Sigmoid colon (tissue), 7 donors: Measurements from ENCODE around the gene TBC1D2B. TPM values are rescaled to one million over a fixed set of nuclear protein-coding genes. Genes with fewer than 3 reads are reported as not detected.

Source experiments
- DNase-seq: peaks from one replicate; pipeline ENCODE4 v3.0.0-alpha.2; 2019
- H3K27ac ChIP-seq, 4 donors: fragments of 200-600 bp; sonication (generic); one replicate each; pipeline ENCODE4 v1.5.1; 2016 to 2019; ENCODE audit warnings: mild to moderate bottlenecking in 1 of 4
- H3K27me3 ChIP-seq, 3 donors: fragments of 200-600 bp; sonication (generic); one replicate each; pipeline ENCODE4 v1.5.1; 2019; ENCODE audit warnings: mild to moderate bottlenecking in 1 of 3
- H3K36me3 ChIP-seq, 4 donors: fragments of 200-600 bp; sonication (generic); one replicate each; pipeline ENCODE4 v1.5.1; 2016 to 2019
- H3K4me1 ChIP-seq, 4 donors: fragments of 200-600 bp; sonication (generic); one replicate each; pipeline ENCODE4 v1.5.1; 2017 to 2019
- H3K4me3 ChIP-seq, 4 donors: fragments of 200-600 bp; sonication (generic); one replicate each; pipeline ENCODE4 v1.5.1; 2017 to 2019; ENCODE audit warnings: mild to moderate bottlenecking in 2 of 4, moderate library complexity in 1 of 4
- H3K9me3 ChIP-seq, 4 donors: fragments of 200-600 bp in 3 of 4; sonication (generic) in 3 of 4; one replicate each; pipeline versions ENCODE4 v1.5.1 to v1.6.1; 2013 to 2019
- EP300 ChIP-seq, 4 donors: sonication (generic); formaldehyde crosslinking; IDR thresholded peaks; one replicate each; pipeline ENCODE4 v1.6.1; 2017; ENCODE audit warnings: antibody characterized with exemption in 4 of 4
- POLR2A ChIP-seq, 2 donors: fragments of 450-650 bp; IDR thresholded peaks; one replicate each; pipeline ENCODE4 v1.6.1; 2016; ENCODE audit warnings: antibody characterized with exemption in 2 of 2, mild to moderate bottlenecking in 2 of 2, moderate library complexity in 2 of 2
- POLR2AphosphoS5 ChIP-seq, 4 donors: sonication (generic); formaldehyde crosslinking; IDR thresholded peaks; one replicate each; pipeline ENCODE4 v1.6.1; 2017; ENCODE audit warnings: antibody characterized with exemption in 4 of 4
- WGBS, 2 donors: extraction: QIAGEN DNeasy Blood & Tissue Kit; methylation state at CpG; one replicate each; pipeline ENCODE4 v1.1.7; 2013; 5-methylcytosine and 5-hydroxymethylcytosine counted together
- intact Hi-C: fragments of 100-400 bp; cut with DNase I; formaldehyde crosslinking; loops from one replicate; pipeline ENCODE4 v1.15.1; 2023
- polyA plus RNA-seq, 3 donors: library from polyadenylated mRNA; stranded (reverse); fragments of 200-250 nt; gene quantifications; one replicate each; pipeline ENCODE4 v1.2.3, GENCODE V29; 2013
- total RNA-seq, 4 donors: library from RNA; depleted of rRNA; stranded (reverse); fragments of >200 nt; gene quantifications; one replicate each; pipeline ENCODE4 v1.1.0, GENCODE V29; 2016
- TF ChIP-seq, protein P1 (sequence below), 4 experiments: fragments of 450-650 bp in 3 of 4; fragments of 200-600 bp in 1 of 4; IDR thresholded peaks; one replicate each; pipeline ENCODE4 v1.5.1; 2016 to 2019; ENCODE audit warnings: antibody characterized with exemption in 4 of 4, mild to moderate bottlenecking in 3 of 4, moderate library complexity in 2 of 4
- donor health status: healthy with polysubstance abuse.
- donor health status: Bipolar disorder and iron deficiency.
- donor health status: healthy.

The TBC1D2B gene
- total and polyA plus RNA-seq, 7 donors: 7.6 to 47.1 (median 29.9) TPM

DNA sequence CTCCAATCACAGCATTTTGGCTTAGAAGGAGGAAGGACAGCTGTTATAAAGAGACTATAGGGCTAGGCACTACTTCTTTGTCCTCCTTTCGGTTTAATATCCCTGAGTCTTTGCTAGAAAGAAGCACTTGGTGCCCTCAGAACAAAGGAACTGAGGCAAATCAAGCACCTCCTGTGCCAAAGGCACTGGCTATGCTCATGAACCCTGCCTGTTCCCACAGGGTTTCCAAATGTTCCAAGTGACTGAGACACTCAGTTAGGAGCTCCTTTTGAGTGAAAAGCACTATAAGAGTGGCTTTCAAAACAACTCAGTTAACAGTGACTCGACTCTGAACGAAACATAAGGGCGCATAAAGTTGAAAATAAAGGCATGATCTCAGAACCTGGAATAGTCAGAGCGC is 25.0 kb downstream of the TBC1D2B start:
- WGBS, 2 donors: 86 to 88% methylated on average over 5 of the region's 5 CpGs
- H3K36me3 ChIP-seq: peaks cover 0 to 13% (median 11%) of the 10 kb centered on the region in 4 donors
- intact Hi-C loops: no loop called here
- TF ChIP-seq EP300 (IDR thresholded peaks at IDR 0.05) (no peak), POLR2AphosphoS5 (IDR thresholded peaks at IDR 0.05) (no peak), POLR2A (IDR thresholded peaks at IDR 0.05) (no peak)
- TF ChIP-seq, protein P1, sequence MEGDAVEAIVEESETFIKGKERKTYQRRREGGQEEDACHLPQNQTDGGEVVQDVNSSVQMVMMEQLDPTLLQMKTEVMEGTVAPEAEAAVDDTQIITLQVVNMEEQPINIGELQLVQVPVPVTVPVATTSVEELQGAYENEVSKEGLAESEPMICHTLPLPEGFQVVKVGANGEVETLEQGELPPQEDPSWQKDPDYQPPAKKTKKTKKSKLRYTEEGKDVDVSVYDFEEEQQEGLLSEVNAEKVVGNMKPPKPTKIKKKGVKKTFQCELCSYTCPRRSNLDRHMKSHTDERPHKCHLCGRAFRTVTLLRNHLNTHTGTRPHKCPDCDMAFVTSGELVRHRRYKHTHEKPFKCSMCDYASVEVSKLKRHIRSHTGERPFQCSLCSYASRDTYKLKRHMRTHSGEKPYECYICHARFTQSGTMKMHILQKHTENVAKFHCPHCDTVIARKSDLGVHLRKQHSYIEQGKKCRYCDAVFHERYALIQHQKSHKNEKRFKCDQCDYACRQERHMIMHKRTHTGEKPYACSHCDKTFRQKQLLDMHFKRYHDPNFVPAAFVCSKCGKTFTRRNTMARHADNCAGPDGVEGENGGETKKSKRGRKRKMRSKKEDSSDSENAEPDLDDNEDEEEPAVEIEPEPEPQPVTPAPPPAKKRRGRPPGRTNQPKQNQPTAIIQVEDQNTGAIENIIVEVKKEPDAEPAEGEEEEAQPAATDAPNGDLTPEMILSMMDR (IDR thresholded peaks at IDR 0.05): no peak
- no peaks in the 10 kb centered on the region for H3K9me3 ChIP-seq
- H3K4me3 ChIP-seq: no peak overlapping the region
- peaks cover 0 to 77% (median 67%) of the 10 kb centered on the region in 4 donors for H3K4me1 ChIP-seq
- no peak for DNase-seq
- no peaks in the 10 kb centered on the region for H3K27me3 ChIP-seq
- peak overlapping the region in 1 of 4 donors; percentile 75 for H3K27ac ChIP-seq

DNA sequence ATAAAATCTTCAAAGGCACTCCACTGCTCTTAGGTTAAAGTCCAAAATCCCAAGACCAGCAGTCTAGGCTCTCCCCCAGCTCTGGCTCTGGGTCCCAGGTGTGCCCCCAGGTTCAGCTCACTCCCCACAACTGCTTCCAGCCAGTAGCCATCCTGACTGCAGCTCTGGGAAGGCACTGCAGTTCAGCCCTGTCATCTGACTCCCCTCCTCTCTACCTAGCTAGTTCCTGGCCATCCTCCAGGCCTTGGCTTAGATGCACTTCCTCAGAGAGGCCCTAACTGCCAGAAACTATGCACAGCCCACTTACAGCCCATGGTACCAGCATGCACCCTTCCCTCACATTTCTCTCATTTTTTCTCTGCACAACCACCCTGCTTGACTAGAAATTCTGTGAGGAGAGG is 25.5 kb downstream of the TBC1D2B start:
- TF ChIP-seq POLR2A (IDR thresholded peaks at IDR 0.05): no peak
- Histone ChIP-seq H3K27ac (peak overlapping the region in 1 of 4 donors; percentile 75), H3K36me3 (peaks cover 0 to 13% (median 11%) of the 10 kb centered on the region in 4 donors), H3K4me3 (no peak overlapping the region), H3K4me1 (peaks cover 0 to 78% (median 67%) of the 10 kb centered on the region in 4 donors), H3K9me3 (no peaks in the 10 kb centered on the region), H3K27me3 (no peaks in the 10 kb centered on the region)
- intact Hi-C loops: no loop called here
- DNase-seq: no peak

DNA sequence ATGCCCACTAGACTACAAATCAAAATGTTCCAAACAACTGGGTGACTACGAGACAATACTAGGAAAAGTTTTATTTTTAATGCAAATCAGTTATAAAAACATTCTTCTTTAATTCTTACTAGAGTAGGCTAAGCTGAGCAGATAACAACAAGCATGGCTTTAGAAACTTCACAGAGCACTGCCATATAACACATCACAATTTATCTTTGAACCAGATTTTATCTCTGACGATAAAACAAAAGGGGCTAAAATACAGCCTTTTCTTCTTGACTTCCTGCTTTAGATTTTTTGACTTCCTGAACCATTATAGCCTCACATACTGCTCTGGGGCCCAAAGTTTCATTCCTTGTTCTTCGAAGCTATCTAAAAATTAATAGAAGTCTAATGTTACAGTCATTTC is 25.9 kb downstream of the TBC1D2B start:
- TF ChIP-seq EP300 (IDR thresholded peaks at IDR 0.05): no peak
- no peak for TF ChIP-seq POLR2A (IDR thresholded peaks at IDR 0.05)
- TF ChIP-seq, protein P1 (IDR thresholded peaks at IDR 0.05): no peak
- no peak for TF ChIP-seq POLR2AphosphoS5 (IDR thresholded peaks at IDR 0.05)
- Histone ChIP-seq H3K27ac (peak overlapping the region in 1 of 4 donors; percentile 75), H3K4me1 (peaks cover 0 to 78% (median 67%) of the 10 kb centered on the region in 4 donors), H3K36me3 (peaks cover 0 to 13% (median 11%) of the 10 kb centered on the region in 4 donors), H3K9me3 (no peaks in the 10 kb centered on the region), H3K4me3 (no peak overlapping the region), H3K27me3 (no peaks in the 10 kb centered on the region)
- 14 to 34% methylated on average over 3 of the region's 3 CpGs for WGBS, 2 donors
- intact Hi-C loops: no loop called here
- DNase-seq: no peak

DNA sequence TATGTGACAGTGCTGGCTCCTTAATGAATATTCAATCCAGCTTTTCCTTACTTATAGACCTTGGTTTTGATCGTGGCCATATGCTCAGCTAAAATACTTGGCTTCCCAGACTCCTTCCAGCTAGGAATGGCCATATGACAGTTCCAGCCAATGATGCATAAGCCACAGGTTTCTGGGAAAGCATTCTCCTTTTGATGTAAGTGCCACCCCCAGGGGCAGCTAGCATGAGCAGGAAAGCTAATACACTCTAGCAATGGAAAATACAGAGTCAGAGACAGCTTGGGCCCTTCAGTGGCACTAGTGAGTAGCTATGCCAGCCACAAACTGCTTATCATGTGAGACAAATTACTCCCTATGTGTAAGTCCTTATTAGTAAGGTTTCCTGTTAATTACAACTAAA is 26.7 kb downstream of the TBC1D2B start:
- Histone ChIP-seq H3K27ac (peak overlapping the region in 3 of 4 donors; percentile 54 to 75 (median 71)), H3K36me3 (peaks cover 0 to 13% (median 11%) of the 10 kb centered on the region in 4 donors), H3K4me1 (peaks cover 0 to 77% (median 63%) of the 10 kb centered on the region in 4 donors), H3K27me3 (no peaks in the 10 kb centered on the region), H3K9me3 (no peaks in the 10 kb centered on the region), H3K4me3 (no peak overlapping the region)
- WGBS, 2 donors: 65 to 67% methylated on average over 1 of the region's 1 CpG
- DNase-seq: no peak
- intact Hi-C loops: no loop called here
- no peak for TF ChIP-seq POLR2AphosphoS5 (IDR thresholded peaks at IDR 0.05)
- no peak for TF ChIP-seq POLR2A (IDR thresholded peaks at IDR 0.05)
- TF ChIP-seq, protein P1 (IDR thresholded peaks at IDR 0.05): no peak
- no peak for TF ChIP-seq EP300 (IDR thresholded peaks at IDR 0.05)

DNA sequence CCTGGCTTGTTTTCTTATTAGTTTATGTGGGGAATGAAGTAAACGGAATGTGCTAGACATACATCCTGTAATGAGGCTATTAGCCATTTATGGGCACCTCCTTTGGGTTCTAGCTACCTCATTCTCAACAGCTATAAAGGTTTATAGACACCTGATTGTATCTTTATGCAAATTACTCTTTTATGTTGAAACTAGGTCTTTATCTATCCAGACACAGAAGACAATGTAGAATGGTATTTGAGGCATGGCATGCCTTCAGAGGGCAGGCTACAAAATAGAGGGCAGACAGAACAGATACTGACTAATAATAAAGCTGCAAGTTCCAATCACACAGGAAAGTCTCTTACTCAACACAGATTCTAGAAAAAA is 27.1 kb downstream of the TBC1D2B start:
- 8 to 18% methylated on average over 1 of the region's 1 CpG for WGBS, 2 donors
- Histone ChIP-seq H3K36me3 (peaks cover 0 to 13% (median 11%) of the 10 kb centered on the region in 4 donors), H3K4me1 (peaks cover 0 to 76% (median 59%) of the 10 kb centered on the region in 4 donors), H3K27ac (peak overlapping the region in 3 of 4 donors; percentile 54 to 75 (median 71)), H3K27me3 (no peaks in the 10 kb centered on the region), H3K4me3 (no peak overlapping the region), H3K9me3 (no peaks in the 10 kb centered on the region)
- TF ChIP-seq POLR2AphosphoS5 (IDR thresholded peaks at IDR 0.05): no peak
- no peak for TF ChIP-seq EP300 (IDR thresholded peaks at IDR 0.05)
- TF ChIP-seq, protein P1 (IDR thresholded peaks at IDR 0.05): no peak
- TF ChIP-seq POLR2A (IDR thresholded peaks at IDR 0.05): no peak
- intact Hi-C loops: no loop called here
- DNase-seq: no peak
